ENCODE results near the gene AMIGO3. TPM values are rescaled to one million over a fixed set of nuclear protein-coding genes. Genes with fewer than 3 reads are reported as not detected.

AMIGO3 gene
- total and polyA plus RNA-seq, 2 of the 8 experiments (the other 6 are each of a cell fraction or from before 2014, with no cell fraction given): 1.6 to 8.8 TPM

- no peak for TF ChIP-seq USF2 (IDR thresholded peaks at IDR 0.05; ENCODE audit: low read length)
- TF ChIP-seq BCL11A (IDR thresholded peaks at IDR 0.05; ENCODE audit: low read depth in 2 of 2, low read length in 2 of 2): no peak
- no peak for TF ChIP-seq GTF2F1 (IDR thresholded peaks at IDR 0.05; ENCODE audit: borderline replicate concordance, low read depth, low read length)
- no peak for TF ChIP-seq RXRA (IDR thresholded peaks at IDR 0.05; ENCODE audit: insufficient read depth, low read depth, low read length)
- no peak for TF ChIP-seq CHD7 (IDR thresholded peaks at IDR 0.05; ENCODE audit: insufficient replicate concordance, low read length)
Observed at GRCh38 chr3:49699281-49699979, 20.1 kb downstream of the AMIGO3 start (continued).
